ENCODE results near the gene PPBP.

GRCh38 chr4:74009307-74009706 is 21.3 kb upstream of the PPBP start:
- TF ChIP-seq, protein P1, sequence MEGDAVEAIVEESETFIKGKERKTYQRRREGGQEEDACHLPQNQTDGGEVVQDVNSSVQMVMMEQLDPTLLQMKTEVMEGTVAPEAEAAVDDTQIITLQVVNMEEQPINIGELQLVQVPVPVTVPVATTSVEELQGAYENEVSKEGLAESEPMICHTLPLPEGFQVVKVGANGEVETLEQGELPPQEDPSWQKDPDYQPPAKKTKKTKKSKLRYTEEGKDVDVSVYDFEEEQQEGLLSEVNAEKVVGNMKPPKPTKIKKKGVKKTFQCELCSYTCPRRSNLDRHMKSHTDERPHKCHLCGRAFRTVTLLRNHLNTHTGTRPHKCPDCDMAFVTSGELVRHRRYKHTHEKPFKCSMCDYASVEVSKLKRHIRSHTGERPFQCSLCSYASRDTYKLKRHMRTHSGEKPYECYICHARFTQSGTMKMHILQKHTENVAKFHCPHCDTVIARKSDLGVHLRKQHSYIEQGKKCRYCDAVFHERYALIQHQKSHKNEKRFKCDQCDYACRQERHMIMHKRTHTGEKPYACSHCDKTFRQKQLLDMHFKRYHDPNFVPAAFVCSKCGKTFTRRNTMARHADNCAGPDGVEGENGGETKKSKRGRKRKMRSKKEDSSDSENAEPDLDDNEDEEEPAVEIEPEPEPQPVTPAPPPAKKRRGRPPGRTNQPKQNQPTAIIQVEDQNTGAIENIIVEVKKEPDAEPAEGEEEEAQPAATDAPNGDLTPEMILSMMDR (IDR thresholded peaks at IDR 0.05; ENCODE audit: insufficient read depth, low read length, poor library complexity, severe bottlenecking), result no peak
- no peak for TF ChIP-seq EZH2phosphoT487 (conservative IDR thresholded peaks at IDR 0.05; ENCODE audit: low read length)
